Endothelial cell of umbilical vein (primary cell): ENCODE results near the gene AFF1. TPM values are rescaled to one million over a fixed set of nuclear protein-coding genes. Genes with fewer than 3 reads are reported as not detected.

Source experiments
- BruUV-seq: library from RNA; stranded (reverse); fragments of 400-500 nt; replicated peaks from 2 replicates; lab custom pipeline; 2021; lab: Mats Ljungman, UMichigan
- CTCF ChIA-PET: fragments of 300-600, 350-600 bp; sonication (Branson Sonifier 250); formaldehyde crosslinking; loops from one replicate; lab custom pipeline; 2021; ENCODE audit warnings: antibody characterized with exemption, inconsistent platforms; lab: Charles Lee
- POLR2A ChIA-PET: fragments of 300-600, 350-600 bp; sonication (Branson Sonifier 250); formaldehyde crosslinking; loops from one replicate; lab custom pipeline; 2021; ENCODE audit warnings: antibody characterized with exemption, inconsistent platforms; lab: Charles Lee
- DNase-seq: peaks from one replicate; pipeline ENCODE4 v3.0.0-alpha.2; 2011; ENCODE audit warnings: low read depth, low spot score
- FAIRE-seq: peaks from 2 replicates; lab custom pipeline; 2011; peaks lifted over from hg19 to GRCh38; lab: Jason Lieb, UNC
- H2AFZ ChIP-seq: 2 replicates; pipeline ENCODE4 v1.6.0; 2012; ENCODE audit warnings: low read depth, low read length, control low read depth, inconsistent platforms
- H3K27ac ChIP-seq: 2 replicates; pipeline ENCODE4 v1.5.1; 2011; ENCODE audit warnings: low read depth, mild to moderate bottlenecking, control low read depth, low read length, moderate library complexity; ENCODE audit not compliant: insufficient read depth
- H3K27me3 ChIP-seq, 2 experiments: 2 replicates each; pipeline versions ENCODE4 v1.6.0 to v1.6.1; 2011; ENCODE audit warnings: low read length in 2 of 2, mixed read lengths in 1 of 2; ENCODE audit not compliant: control insufficient read depth in 2 of 2, insufficient read depth in 2 of 2
- H3K36me3 ChIP-seq, 2 experiments: 2 replicates in 1 of 2; 3 replicates in 1 of 2; pipeline ENCODE4 v1.5.1; 2011; ENCODE audit warnings: low read length in 2 of 2, mild to moderate bottlenecking in 1 of 2, moderate library complexity in 1 of 2; ENCODE audit not compliant: control insufficient read depth in 2 of 2, insufficient read depth in 2 of 2; ENCODE audit errors: extremely low read depth in 1 of 2
- H3K4me1 ChIP-seq: 3 replicates; pipeline ENCODE4 v1.5.1; 2011; ENCODE audit warnings: mild to moderate bottlenecking, low read length; ENCODE audit not compliant: control insufficient read depth, insufficient read depth; ENCODE audit errors: extremely low read depth
- H3K4me2 ChIP-seq: 2 replicates; pipeline ENCODE4 v1.6.1; 2011; ENCODE audit warnings: low read length, control low read depth, mixed read lengths; ENCODE audit not compliant: insufficient read depth
- H3K4me3 ChIP-seq, 3 experiments: fragments of 200-600 bp in 1 of 3; sonication (generic), shearing (Covaris generic) in 1 of 3; replicated peaks in 1 of 3; 2 replicates each; pipeline ENCODE4 v1.5.1; 2011 to 2016; ENCODE audit warnings: control low read depth in 3 of 3, low read length in 3 of 3, mild to moderate bottlenecking in 2 of 3, inconsistent platforms in 1 of 3, low read depth in 1 of 3, moderate library complexity in 1 of 3; ENCODE audit not compliant: insufficient read depth in 1 of 3
- H3K79me2 ChIP-seq: 2 replicates; pipeline ENCODE4 v1.6.0; 2012; ENCODE audit warnings: low read length, inconsistent platforms; ENCODE audit not compliant: control insufficient read depth, insufficient read depth
- H3K9ac ChIP-seq: replicated peaks from 2 replicates; pipeline ENCODE3; 2011; ENCODE audit warnings: low read length, control low read depth; ENCODE audit not compliant: insufficient read depth; ENCODE audit errors: extremely low read depth
- H3K9me1 ChIP-seq: replicated peaks from 3 replicates; pipeline ENCODE4 v1.6.0; 2011; ENCODE audit warnings: mild to moderate bottlenecking, low read length; ENCODE audit not compliant: control insufficient read depth, insufficient read depth; ENCODE audit errors: extremely low read depth
- H3K9me3 ChIP-seq: replicated peaks from 2 replicates; pipeline ENCODE4 v1.5.1; 2012; ENCODE audit warnings: low read length, inconsistent platforms; ENCODE audit not compliant: control insufficient read depth, insufficient read depth
- H4K20me1 ChIP-seq: replicated peaks from 2 replicates; pipeline ENCODE3; 2011; ENCODE audit warnings: mild to moderate bottlenecking, low read length; ENCODE audit not compliant: control insufficient read depth, insufficient read depth; ENCODE audit errors: extremely low read depth
- CTCF ChIP-seq, 2 donors: IDR thresholded peaks; 1 replicate in 1 of 2; 2 replicates in 1 of 2; pipeline ENCODE4 v1.5.1; 2011; ENCODE audit warnings: low read length in 2 of 2, mild to moderate bottlenecking in 2 of 2, moderate library complexity in 2 of 2, control low read depth in 1 of 2, inconsistent platforms in 1 of 2, low read depth in 1 of 2; ENCODE audit not compliant: insufficient read depth in 1 of 2; ENCODE audit errors: extremely low read depth in 1 of 2
- EZH2 ChIP-seq: IDR thresholded peaks from 2 replicates; pipeline ENCODE4 v1.6.1; 2012; ENCODE audit warnings: borderline replicate concordance, low read depth, mild to moderate bottlenecking, moderate library complexity, low read length, inconsistent platforms; ENCODE audit not compliant: severe bottlenecking
- FOS ChIP-seq: IDR thresholded peaks from 2 replicates; pipeline ENCODE4 v1.6.1; 2011; ENCODE audit warnings: mild to moderate bottlenecking, low read length, moderate library complexity, borderline replicate concordance; ENCODE audit not compliant: insufficient read depth
- GATA2 ChIP-seq: IDR thresholded peaks from 2 replicates; pipeline ENCODE4 v1.7.0; 2011; ENCODE audit warnings: low read depth, mild to moderate bottlenecking, moderate library complexity, mixed read lengths, low read length; ENCODE audit not compliant: insufficient read length, insufficient read depth
- JUN ChIP-seq: IDR thresholded peaks from 2 replicates; pipeline ENCODE4 v1.6.1; 2011; ENCODE audit warnings: borderline replicate concordance, low read depth; ENCODE audit not compliant: insufficient read length, insufficient read depth
- MYC ChIP-seq: IDR thresholded peaks from one replicate; pipeline ENCODE4 v1.6.1; 2011; ENCODE audit warnings: mild to moderate bottlenecking, low read depth, low read length
- POLR2A ChIP-seq: IDR thresholded peaks from 2 replicates; pipeline ENCODE4 v1.6.1; 2012; ENCODE audit warnings: low read depth, mild to moderate bottlenecking, control low read depth, low read length
- POLR2AphosphoS5 ChIP-seq: IDR thresholded peaks from 2 replicates; pipeline ENCODE4 v1.6.1; 2012; ENCODE audit warnings: low read depth, mild to moderate bottlenecking, control low read depth, low read length, moderate library complexity; ENCODE audit not compliant: insufficient read depth
- dilution Hi-C: fragments of 300-500 bp; cut with MboI; formaldehyde crosslinking; loops from one replicate; pipeline ENCODE4 v1.15.0; 2019; ENCODE audit warnings: low sequenced_read_pairs; ENCODE audit not compliant: extremely low pct_ligation_motif_present
- intact Hi-C: fragments of 100-400 bp; cut with micrococcal nuclease; formaldehyde crosslinking; loops from one replicate; pipeline ENCODE4 v1.10.0; 2022
- polyA plus RNA-seq, 4 experiments: library from polyadenylated mRNA; depleted of rRNA in 3 of 4; stranded (reverse) in 3 of 4; unstranded in 1 of 4; fragments of >200 nt; gene quantifications; 2 replicates each; pipeline versions ENCODE4 v1.2.1 to v1.2.3, GENCODE V29; 2011 to 2012; ENCODE audit warnings: missing spikeins in 1 of 4
- total RNA-seq: library from RNA; stranded (reverse); gene quantifications from 2 replicates; pipeline ENCODE4 v1.2.3, GENCODE V29; 2021
- TF ChIP-seq, protein P1 (sequence below): IDR thresholded peaks from 2 replicates; pipeline ENCODE4 v1.6.1; 2011; ENCODE audit not compliant: insufficient read depth, insufficient read length

AFF1 gene
- total and polyA plus RNA-seq, 2 donors (not counting 3 experiments of a cell fraction or from before 2014, with no cell fraction given) = 26.2 to 106 TPM

DNA sequence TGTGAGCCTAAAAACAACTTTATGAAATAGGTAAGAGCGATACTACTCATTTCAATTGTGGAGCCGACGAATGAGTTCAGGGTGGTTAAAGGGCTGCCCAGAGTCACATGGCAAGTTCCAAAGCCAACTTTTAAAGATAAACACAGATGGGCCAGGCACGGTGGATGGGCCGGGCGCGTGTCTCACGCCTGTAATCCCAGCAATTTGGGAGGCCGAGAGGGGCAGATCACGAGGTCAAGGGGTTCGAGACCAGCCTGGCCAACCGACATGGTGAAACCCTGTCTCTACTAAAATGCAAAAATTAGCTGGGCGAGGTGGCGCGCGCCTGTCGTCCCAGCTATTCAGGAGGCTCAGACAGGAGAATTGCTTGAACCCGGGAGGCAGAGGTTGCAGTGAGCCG lies 41.7 kb upstream of the AFF1 start:
- Histone ChIP-seq H3K79me2 (no peaks in the 10 kb centered on the region), H3K9me1 (no peaks in the 10 kb centered on the region), H2AFZ (no peak overlapping the region), H3K4me3 (no peak overlapping the region), H3K4me1 (peaks cover 22% of the 10 kb centered on the region), H3K4me2 (no peak overlapping the region), H3K36me3 (no peaks in the 10 kb centered on the region), H3K27ac (no peak overlapping the region), H3K27me3 (no peaks in the 10 kb centered on the region), H3K9ac (no peak overlapping the region), H4K20me1 (no peaks in the 10 kb centered on the region), H3K9me3 (no peaks in the 10 kb centered on the region)
- TF ChIP-seq POLR2AphosphoS5 (no peak), FOS (no peak), JUN (no peak), MYC (no peak), GATA2 (no peak), CTCF (IDR thresholded peaks at IDR 0.05; ENCODE audit: extremely low read depth in 1 of 2, insufficient read depth in 1 of 2, low read depth in 1 of 2, low read length in 2 of 2) (no peak), POLR2A (no peak), EZH2 (no peak)
- TF ChIP-seq, protein P1, sequence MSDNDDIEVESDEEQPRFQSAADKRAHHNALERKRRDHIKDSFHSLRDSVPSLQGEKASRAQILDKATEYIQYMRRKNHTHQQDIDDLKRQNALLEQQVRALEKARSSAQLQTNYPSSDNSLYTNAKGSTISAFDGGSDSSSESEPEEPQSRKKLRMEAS = no peak
- ChIA-PET POLR2A (interaction anchor here (0.6 kb wide), 1 partner anchor 392 kb away, joined by 6 read pairs; no protein-coding TSS in a partner anchor), CTCF (interaction anchor here (2.1 to 5.0 kb wide), 2 partner anchors 394 to 397 kb away, joined by 16 to 64 read pairs; no protein-coding TSS in a partner anchor)
- intact Hi-C loops = loop anchor here (10.0 kb wide), 1 partner anchor 668 kb away; no protein-coding TSS in a partner anchor
- FAIRE-seq = no peak
- DNase-seq = no peak
- no TSS peak for BruUV-seq
- dilution Hi-C loops = no loop called here
